NB4 (cell line): Measurements from ENCODE around the gene PASK.

ENCODE experiments used
- DNase-seq: peaks from one replicate; pipeline ENCODE4 v3.0.0; 2010; ENCODE audit warnings: low read depth
- H3K4me3 ChIP-seq: one replicate; pipeline ENCODE4 v1.5.1; 2011; ENCODE audit warnings: mild to moderate bottlenecking, low read depth, low read length, moderate library complexity
- MYC ChIP-seq: IDR thresholded peaks from 2 replicates; pipeline ENCODE4 v1.6.1; 2011; ENCODE audit warnings: low read depth, low read length
- POLR2A ChIP-seq: IDR thresholded peaks from 2 replicates; pipeline ENCODE4 v1.6.1; 2011; ENCODE audit warnings: mild to moderate bottlenecking; ENCODE audit not compliant: insufficient read length; ENCODE audit errors: extremely low read depth
- TF ChIP-seq, protein P1 (sequence below): IDR thresholded peaks from one replicate; pipeline ENCODE4 v1.5.1; 2012; ENCODE audit warnings: low read depth, low read length
- TF ChIP-seq, protein P2 (sequence below): IDR thresholded peaks from 2 replicates; pipeline ENCODE4 v1.6.1; 2011; ENCODE audit warnings: low read depth, low read length

Gene PASK

DNA sequence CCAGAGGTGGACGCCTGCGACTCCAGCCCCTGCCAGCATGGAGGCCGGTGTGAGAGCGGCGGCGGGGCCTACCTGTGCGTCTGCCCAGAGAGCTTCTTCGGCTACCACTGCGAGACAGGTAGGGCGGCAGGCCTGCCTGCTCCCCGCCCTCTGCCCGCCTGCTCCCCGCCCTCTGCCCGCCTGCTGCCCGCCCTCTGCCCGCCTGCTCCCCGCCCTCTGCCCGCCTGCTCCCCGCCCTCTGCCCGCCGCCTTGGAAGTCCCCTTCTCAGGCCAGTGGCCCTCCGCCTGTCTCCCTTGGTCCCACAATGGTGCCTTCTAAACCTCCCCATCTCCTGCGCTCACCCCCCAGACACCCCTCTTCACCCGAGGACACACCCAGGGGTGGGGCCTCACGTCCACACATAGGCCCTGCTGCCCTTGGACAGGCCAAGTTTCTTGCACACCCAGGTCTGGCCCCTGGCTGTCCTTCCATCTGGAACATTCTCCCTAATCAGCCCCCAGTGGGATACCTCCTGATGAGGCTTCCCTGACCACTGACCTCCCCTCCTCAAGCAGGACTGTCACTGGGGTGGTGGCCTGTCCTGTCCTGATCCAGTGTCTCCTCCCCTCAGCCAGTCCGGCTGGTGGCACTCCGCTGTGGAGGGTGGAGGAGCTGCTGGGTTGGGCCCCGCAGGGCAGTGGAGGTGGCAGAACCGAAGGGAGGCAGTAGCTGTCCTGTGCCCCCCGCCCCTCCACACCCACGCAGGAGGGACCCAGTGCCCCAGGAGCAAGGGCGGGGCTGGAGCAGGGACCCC lies 85.1 kb downstream of the PASK start:
- no peak for DNase-seq
- TF ChIP-seq, protein P1, sequence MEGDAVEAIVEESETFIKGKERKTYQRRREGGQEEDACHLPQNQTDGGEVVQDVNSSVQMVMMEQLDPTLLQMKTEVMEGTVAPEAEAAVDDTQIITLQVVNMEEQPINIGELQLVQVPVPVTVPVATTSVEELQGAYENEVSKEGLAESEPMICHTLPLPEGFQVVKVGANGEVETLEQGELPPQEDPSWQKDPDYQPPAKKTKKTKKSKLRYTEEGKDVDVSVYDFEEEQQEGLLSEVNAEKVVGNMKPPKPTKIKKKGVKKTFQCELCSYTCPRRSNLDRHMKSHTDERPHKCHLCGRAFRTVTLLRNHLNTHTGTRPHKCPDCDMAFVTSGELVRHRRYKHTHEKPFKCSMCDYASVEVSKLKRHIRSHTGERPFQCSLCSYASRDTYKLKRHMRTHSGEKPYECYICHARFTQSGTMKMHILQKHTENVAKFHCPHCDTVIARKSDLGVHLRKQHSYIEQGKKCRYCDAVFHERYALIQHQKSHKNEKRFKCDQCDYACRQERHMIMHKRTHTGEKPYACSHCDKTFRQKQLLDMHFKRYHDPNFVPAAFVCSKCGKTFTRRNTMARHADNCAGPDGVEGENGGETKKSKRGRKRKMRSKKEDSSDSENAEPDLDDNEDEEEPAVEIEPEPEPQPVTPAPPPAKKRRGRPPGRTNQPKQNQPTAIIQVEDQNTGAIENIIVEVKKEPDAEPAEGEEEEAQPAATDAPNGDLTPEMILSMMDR: no peak
- no peak for TF ChIP-seq MYC
- TF ChIP-seq, protein P2, sequence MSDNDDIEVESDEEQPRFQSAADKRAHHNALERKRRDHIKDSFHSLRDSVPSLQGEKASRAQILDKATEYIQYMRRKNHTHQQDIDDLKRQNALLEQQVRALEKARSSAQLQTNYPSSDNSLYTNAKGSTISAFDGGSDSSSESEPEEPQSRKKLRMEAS: no peak
- TF ChIP-seq POLR2A: no peak
- no peak overlapping the region for H3K4me3 ChIP-seq

DNA sequence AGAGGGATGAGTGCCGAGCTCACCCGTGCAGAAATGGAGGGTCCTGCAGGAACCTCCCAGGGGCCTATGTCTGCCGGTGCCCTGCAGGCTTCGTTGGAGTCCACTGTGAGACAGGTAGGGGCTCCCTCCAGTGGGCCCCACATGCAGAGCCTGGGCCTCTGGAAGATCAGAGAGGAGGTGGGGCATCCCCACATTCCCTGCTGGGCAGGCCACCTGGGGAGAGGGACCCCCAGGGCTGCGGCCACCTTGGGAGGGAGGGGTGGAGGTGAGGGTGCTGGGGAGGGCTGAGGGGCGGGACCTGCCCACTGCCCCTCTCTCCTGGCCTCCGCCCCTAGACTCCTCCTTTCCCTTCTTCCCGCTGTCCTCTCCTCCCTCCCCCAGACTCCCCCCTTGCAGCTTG lies 85.7 kb downstream of the PASK start:
- no peak for DNase-seq
- no peak overlapping the region for H3K4me3 ChIP-seq
- no peak for TF ChIP-seq POLR2A
- TF ChIP-seq, protein P2: no peak
- TF ChIP-seq MYC: no peak
- TF ChIP-seq, protein P1: no peak

DNA sequence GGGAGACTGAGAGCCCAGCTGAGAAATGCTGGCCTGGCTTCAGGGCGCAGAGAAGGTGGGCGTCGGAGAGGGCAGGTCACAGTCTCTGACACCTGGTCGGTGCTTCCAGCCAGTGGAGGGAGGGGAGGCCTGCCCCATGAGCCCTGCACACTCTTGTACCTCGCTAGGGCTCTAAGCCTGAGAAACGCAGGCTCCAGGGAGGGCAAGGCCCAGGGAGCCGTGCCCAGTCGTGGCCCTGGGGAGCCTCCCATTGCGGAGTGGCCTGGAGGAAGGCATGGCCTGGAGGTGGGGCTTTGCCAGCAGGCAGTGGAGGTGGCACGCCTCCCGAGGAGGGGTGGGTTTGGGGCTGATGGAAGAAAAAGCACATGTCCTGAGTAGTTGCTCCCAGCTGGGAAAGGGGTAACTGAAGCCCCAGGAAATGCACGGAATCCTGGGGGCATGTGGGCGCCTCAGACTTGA lies 86.2 kb downstream of the PASK start:
- TF ChIP-seq, protein P1: no peak
- TF ChIP-seq POLR2A (no peak), MYC (no peak)
- TF ChIP-seq, protein P2: no peak
- H3K4me3 ChIP-seq: no peak overlapping the region
- no peak for DNase-seq

DNA sequence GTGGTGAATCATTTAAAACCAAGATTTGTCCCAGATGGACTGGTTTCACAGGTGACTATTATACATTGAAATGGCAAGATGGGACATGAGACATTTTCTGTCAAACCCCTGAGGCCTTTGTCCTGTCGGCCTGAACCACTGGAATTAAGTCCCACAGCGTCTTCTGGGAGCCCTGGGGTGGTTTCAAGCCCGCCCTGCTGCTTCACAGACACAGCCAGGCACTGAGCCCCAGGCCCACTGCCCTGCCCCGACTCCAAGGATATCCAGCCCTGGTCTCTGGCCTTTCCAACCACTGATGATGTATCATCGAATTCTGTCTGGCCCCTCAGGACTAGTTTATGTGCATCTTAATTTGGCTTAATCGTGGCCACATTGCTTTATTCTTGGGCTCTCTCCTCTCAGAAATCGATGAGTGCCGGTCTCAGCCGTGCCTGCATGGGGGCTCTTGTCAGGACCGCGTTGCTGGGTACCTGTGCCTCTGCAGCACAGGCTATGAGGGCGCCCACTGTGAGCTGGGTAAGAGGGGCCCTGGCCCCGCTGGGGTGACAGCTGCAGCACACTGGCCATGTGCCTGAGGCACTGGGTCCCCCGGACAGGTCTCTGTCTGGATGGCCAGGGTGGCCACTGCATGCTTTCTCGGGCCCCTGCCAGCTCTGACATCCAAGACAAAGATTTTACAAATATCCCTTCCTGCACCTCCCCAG lies 86.7 kb downstream of the PASK start:
- no peak overlapping the region for H3K4me3 ChIP-seq
- no peak for TF ChIP-seq MYC
- TF ChIP-seq, protein P1: no peak
- TF ChIP-seq POLR2A: no peak
- TF ChIP-seq, protein P2: no peak
- no peak for DNase-seq

DNA sequence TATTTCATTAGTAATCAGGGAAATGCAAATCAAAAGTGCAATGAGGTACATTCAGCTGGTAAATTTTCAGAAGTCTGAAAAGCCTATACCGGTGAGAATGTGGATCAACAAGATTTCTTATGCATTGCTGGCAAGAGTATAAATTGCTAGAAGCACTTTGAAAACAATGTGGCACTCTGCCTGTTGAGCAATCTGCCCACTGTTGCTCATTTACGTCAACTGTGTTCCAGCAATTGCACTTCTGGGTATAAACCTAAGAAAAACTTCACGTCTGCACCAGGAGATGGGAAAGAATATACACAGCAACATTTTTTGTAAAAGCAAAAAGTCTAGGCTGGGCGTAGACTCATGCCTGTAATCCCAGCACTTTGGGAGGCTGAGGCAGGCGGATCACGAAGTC lies 88.0 kb downstream of the PASK start:
- peak; percentile 33 for DNase-seq
- TF ChIP-seq, protein P1: no peak
- no peak for TF ChIP-seq MYC

More for the DNA sequence above, 88.0 kb downstream of the PASK start:
- H3K4me3 ChIP-seq: no peak overlapping the region
